Measurements from ENCODE around the gene HTR6.
A peak's percentile ranks its signal among the peaks of the same experiment; 100 is the strongest.

Gene HTR6

DNA sequence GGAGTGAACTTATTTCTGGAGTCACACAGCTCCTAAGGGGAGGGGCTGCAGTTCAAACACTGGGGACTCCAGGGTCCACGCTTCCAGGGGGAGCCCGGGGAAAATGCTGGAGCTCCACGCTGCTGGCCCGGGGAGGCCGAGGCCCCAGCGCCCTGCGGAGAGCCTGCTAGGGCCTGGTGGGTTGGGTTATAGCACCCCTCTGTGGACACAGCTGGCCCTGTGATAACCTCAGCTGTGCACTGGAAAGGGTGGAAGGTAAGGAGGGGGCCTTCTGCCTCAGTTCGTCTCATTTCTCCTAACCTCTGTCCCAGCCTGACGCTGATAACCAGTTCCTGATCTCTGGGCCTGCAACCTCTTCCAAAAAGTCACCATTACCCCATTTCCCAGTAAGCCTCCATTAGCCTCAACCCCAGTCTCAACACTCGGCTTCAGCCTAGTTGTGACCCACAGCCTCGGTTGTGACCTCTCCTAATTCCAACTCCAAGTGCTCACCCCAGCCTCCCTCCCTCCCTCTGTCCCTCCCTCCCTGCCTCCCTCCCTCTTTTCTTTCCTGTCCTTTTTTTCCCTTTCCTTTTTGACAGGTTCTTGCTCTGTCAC lies 13.4 kb upstream of the HTR6 start:
- no peaks in the 10 kb centered on the region for H3K79me2 ChIP-seq (ENCODE audit: low read length)
- H3K4me2 ChIP-seq (ENCODE audit: low read depth, low read length): peak overlapping the region; percentile 21; the same call in 1 of the 2 replicates
- no peaks in the 10 kb centered on the region for H3F3A ChIP-seq (ENCODE audit: insufficient read depth, low read length)
- TF ChIP-seq EZH2phosphoT487 (IDR thresholded peaks at IDR 0.05; ENCODE audit: low read length) (no peak), EZH2 (optimal IDR thresholded peaks at IDR 0.05; ENCODE audit: low read depth, low read length) (no peak)
- TF ChIP-seq, protein P1, sequence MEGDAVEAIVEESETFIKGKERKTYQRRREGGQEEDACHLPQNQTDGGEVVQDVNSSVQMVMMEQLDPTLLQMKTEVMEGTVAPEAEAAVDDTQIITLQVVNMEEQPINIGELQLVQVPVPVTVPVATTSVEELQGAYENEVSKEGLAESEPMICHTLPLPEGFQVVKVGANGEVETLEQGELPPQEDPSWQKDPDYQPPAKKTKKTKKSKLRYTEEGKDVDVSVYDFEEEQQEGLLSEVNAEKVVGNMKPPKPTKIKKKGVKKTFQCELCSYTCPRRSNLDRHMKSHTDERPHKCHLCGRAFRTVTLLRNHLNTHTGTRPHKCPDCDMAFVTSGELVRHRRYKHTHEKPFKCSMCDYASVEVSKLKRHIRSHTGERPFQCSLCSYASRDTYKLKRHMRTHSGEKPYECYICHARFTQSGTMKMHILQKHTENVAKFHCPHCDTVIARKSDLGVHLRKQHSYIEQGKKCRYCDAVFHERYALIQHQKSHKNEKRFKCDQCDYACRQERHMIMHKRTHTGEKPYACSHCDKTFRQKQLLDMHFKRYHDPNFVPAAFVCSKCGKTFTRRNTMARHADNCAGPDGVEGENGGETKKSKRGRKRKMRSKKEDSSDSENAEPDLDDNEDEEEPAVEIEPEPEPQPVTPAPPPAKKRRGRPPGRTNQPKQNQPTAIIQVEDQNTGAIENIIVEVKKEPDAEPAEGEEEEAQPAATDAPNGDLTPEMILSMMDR (IDR thresholded peaks at IDR 0.05; ENCODE audit: low read length): peak; percentile 54
- peak; percentile 10 for DNase-seq
- peaks cover 46% of the 10 kb centered on the region for H3K27me3 ChIP-seq (replicated peaks; ENCODE audit: insufficient read depth, low read length)
- H3K4me3 ChIP-seq (ENCODE audit: low read length): no peak overlapping the region
- H3K9me3 ChIP-seq (replicated peaks; ENCODE audit: insufficient read depth, low read length): no peaks in the 10 kb centered on the region
- H3K36me3 ChIP-seq (replicated peaks; ENCODE audit: insufficient read depth, low read length): no peaks in the 10 kb centered on the region
- H2AFZ ChIP-seq (ENCODE audit: low read length): no peak overlapping the region
- H3K4me1 ChIP-seq (ENCODE audit: low read length): no peaks in the 10 kb centered on the region
- no peak overlapping the region for H3K9ac ChIP-seq (ENCODE audit: low read length)
- H3K9me2 ChIP-seq (replicated peaks; ENCODE audit: insufficient read depth, low read length): no peaks in the 10 kb centered on the region
- no peaks in the 10 kb centered on the region for H4K20me1 ChIP-seq (ENCODE audit: insufficient read depth, low read length)
- no peak overlapping the region for H3K27ac ChIP-seq (ENCODE audit: low read length)

DNA sequence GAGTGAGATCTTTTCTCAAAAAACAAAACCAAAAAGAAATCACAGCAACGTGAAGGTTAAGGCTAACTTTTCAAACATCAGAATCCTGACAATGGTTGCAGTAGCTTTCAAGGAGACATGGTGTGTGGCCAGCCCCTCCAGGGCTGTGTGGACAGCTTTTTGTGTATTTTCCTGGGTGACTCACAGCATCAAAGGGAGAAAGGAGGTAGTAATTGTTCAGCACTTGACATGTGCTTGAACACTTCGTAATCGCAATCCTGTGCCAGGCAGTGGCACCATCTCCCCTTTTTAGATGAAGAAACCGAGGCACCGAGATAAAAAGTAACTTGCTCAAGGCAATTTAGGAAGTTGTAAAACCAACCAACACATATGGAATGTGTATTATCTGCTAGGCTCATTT lies 10.3 kb upstream of the HTR6 start:
- Histone ChIP-seq H4K20me1 (ENCODE audit: insufficient read depth, low read length) (no peaks in the 10 kb centered on the region), H3K27ac (ENCODE audit: low read length) (no peak overlapping the region), H2AFZ (ENCODE audit: low read length) (no peak overlapping the region), H3K4me3 (ENCODE audit: low read length) (no peak overlapping the region), H3K9ac (ENCODE audit: low read length) (no peak overlapping the region), H3K79me2 (ENCODE audit: low read length) (no peaks in the 10 kb centered on the region), H3K4me1 (ENCODE audit: low read length) (no peaks in the 10 kb centered on the region), H3K27me3 (replicated peaks; ENCODE audit: insufficient read depth, low read length) (peaks cover 31% of the 10 kb centered on the region), H3K4me2 (ENCODE audit: low read depth, low read length) (peak overlapping the region; percentile 57; the same call in 1 of the 2 replicates), H3F3A (ENCODE audit: insufficient read depth, low read length) (no peaks in the 10 kb centered on the region), H3K9me2 (replicated peaks; ENCODE audit: insufficient read depth, low read length) (no peaks in the 10 kb centered on the region), H3K9me3 (replicated peaks; ENCODE audit: insufficient read depth, low read length) (no peaks in the 10 kb centered on the region), H3K36me3 (replicated peaks; ENCODE audit: insufficient read depth, low read length) (no peaks in the 10 kb centered on the region)
- DNase-seq: no peak
- TF ChIP-seq, protein P1 (IDR thresholded peaks at IDR 0.05; ENCODE audit: low read length): no peak
- TF ChIP-seq EZH2 (optimal IDR thresholded peaks at IDR 0.05; ENCODE audit: low read depth, low read length): no peak
- TF ChIP-seq EZH2phosphoT487 (IDR thresholded peaks at IDR 0.05; ENCODE audit: low read length): no peak

DNA sequence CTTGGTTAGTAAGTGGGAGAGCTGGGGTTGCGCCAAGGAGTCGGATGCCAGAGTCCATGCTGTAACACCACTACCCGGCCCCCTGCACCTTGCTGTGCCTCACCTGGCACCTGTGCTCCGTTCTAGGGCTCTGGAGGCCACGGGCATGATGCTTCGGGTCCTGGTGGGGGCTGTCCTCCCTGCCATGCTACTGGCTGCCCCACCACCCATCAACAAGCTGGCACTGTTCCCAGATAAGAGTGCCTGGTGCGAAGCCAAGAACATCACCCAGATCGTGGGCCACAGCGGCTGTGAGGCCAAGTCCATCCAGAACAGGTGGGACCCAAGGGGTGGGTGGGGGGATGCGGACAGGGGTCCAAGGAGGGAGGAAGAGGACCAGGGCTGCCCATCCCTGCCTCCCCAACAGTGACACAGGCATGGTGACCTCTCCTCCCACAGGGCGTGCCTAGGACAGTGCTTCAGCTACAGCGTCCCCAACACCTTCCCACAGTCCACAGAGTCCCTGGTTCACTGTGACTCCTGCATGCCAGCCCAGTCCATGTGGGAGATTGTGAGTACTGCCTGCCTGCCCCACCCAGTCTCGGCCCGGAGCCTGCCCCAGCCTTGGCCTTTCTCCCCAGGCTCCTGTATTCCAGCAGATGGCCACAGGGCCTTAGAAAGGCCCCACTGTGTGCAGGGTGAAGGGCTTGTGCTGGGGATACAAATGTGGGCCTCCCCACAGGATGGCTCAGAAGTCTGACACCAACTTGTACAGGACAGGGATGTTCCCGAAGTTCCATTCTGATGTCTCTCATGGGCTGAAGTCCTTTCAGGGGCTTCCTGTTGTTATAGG lies 9.6 kb upstream of the HTR6 start:
- H3K9me3 ChIP-seq (replicated peaks; ENCODE audit: insufficient read depth, low read length): no peaks in the 10 kb centered on the region
- H3K27me3 ChIP-seq (replicated peaks; ENCODE audit: insufficient read depth, low read length): peaks cover 30% of the 10 kb centered on the region
- H3K4me3 ChIP-seq (ENCODE audit: low read length): no peak overlapping the region
- no peaks in the 10 kb centered on the region for H3F3A ChIP-seq (ENCODE audit: insufficient read depth, low read length)
- no peaks in the 10 kb centered on the region for H3K79me2 ChIP-seq (ENCODE audit: low read length)
- H3K36me3 ChIP-seq (replicated peaks; ENCODE audit: insufficient read depth, low read length): no peaks in the 10 kb centered on the region
- no peaks in the 10 kb centered on the region; the same call in 1 of the 2 replicates for H3K4me1 ChIP-seq (ENCODE audit: low read length)
- DNase-seq: no peak
- no peak overlapping the region for H3K27ac ChIP-seq (ENCODE audit: low read length)
- no peak overlapping the region for H3K9ac ChIP-seq (ENCODE audit: low read length)
- no peak overlapping the region for H2AFZ ChIP-seq (ENCODE audit: low read length)
- TF ChIP-seq EZH2 (optimal IDR thresholded peaks at IDR 0.05; ENCODE audit: low read depth, low read length) (no peak), EZH2phosphoT487 (IDR thresholded peaks at IDR 0.05; ENCODE audit: low read length) (no peak)
- TF ChIP-seq, protein P1 (IDR thresholded peaks at IDR 0.05; ENCODE audit: low read length): no peak
- H3K9me2 ChIP-seq (replicated peaks; ENCODE audit: insufficient read depth, low read length): no peaks in the 10 kb centered on the region
- H4K20me1 ChIP-seq (ENCODE audit: insufficient read depth, low read length): no peaks in the 10 kb centered on the region
- no peak overlapping the region for H3K4me2 ChIP-seq (ENCODE audit: low read depth, low read length)

All from MM.1S (cell line).